DMS153 (cell line): Measurements from ENCODE around the gene SH3GL2.

Experiments
- DNase-seq: peaks from one replicate; lab custom pipeline; 2025; lab: John Stamatoyannopoulos, UW

SH3GL2 gene

DNA sequence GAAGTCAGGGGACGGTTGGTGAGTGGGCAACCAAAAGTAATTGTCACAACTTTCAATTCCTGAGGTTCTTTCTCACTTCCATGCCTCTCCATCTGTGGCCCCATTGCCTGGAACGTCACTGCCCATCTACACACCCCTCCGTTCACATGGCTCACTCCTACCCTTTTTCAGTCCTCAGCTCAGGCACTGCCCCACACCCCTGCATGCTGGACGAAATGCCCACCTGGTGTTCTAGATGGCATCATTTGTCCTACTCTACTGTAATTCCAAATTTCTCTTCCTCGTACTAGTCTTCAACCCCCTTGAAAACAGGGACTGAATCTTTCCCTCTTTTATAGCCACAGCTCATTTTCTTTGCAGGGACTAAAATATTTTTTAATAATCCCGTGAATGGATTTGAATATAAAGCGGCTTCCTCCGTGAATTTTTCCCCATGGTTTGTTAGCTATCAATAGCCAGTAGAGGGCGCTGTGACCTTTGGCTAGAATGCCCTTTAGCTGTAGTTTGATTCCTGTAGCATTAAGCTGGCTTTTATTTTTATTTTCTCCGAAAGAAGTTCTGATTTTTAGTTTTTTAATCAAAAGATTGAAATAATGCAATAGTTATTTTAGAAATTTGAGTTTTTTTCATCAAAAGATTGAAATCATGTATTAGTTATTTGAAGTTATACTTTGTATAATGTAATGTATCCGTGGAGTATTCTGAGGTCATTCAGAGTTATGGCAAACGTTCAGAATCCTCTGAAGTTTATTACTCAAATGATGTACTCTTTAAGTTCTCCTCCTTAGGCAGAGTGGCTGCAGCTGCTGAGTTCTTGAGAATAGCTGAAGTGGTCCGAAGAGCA is 232.1 kb downstream of the SH3GL2 start:
- peak; percentile 25 for DNase-seq

- DNase-seq, result no peak
Measured at GRCh38 chr9:17813798-17814197, 234.9 kb downstream of the SH3GL2 start.

DNA sequence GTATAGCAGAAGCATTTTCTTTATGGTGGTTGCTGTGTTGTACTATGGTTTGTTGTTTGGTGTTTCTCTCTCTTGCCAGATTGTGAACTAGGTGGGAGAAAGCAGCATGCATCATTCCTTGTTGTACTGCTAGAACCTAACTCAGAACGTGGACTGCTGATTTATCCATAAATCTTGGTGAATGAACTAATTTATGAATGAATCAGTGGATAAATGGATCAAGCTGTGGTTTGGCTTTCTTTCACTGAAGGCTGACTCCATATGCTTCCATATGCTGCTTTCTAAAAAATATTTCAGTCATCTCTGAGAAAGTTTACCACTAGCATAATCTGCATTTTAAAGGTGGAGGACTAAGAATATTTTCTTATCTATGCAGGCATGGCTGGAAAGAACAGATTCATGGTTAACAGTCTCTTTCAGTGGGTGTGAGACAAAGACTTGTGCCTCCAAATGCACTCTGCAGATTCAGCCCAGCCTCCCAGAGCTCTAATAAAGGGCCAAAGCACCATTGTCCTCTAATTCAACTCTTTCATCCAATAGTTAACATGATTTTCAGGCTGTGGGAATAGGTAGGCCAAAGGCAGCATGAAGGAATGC is 237.7 kb downstream of the SH3GL2 start:
- DNase-seq, result no peak

DNA sequence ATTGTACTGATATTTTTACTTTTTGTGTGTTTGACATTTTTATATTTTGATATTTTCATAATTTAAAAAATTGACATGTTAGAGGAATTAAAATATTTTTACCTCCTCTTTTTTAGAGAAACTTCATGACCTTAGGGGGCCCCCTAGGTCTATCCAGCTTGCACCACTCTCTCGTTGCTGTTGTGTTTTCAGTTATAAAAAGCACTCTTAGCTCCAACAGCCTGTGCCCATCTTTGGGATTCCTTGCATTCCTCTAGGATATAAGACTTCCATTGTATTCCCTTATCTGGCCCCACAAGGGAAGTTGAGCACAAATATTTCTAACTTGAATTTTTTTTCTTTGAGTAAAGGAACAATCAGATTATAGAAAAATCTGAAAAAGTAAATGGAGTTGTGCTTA is 245.3 kb downstream of the SH3GL2 start:
- no peak for DNase-seq

DNA sequence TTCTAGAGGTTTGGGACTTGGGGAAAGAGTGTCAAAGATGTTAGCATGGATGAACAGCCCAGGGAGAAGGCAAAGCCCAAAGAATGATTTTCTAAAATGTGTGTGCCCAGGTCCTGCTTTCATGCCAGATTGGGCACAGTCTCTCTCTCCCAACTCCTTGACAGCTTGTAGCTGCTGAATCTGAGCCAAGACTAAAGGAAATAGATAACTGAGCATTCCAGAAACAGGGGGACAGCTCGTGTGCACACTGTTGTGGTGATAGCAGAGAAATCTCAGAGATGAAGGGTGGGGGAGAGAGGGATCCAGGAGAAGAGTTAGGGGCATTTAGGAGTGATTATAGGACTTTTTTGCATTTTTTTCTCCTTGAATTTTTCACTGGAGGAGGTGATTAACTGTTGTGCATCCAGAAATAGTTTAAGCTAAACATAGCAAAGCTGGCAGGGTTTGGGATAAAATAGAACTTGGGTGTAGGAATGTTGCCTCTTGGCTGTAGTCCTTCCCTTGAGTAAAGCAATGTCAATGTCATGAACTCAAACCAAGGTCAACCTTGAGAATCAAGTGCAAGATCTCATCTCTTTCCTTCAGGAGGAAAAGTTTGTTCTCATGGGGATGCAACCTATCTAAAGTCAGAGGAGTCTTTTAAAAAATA is 245.9 kb downstream of the SH3GL2 start:
- no peak for DNase-seq

GRCh38 chr9:17825265-17825659 is 246.4 kb downstream of the SH3GL2 start:
- no peak for DNase-seq

GRCh38 chr9:17829064-17829463 is 250.2 kb downstream of the SH3GL2 start:
- DNase-seq, result no peak

- no peak for DNase-seq
Measured at GRCh38 chr9:17829812-17830385, 251.0 kb downstream of the SH3GL2 start.

DNA sequence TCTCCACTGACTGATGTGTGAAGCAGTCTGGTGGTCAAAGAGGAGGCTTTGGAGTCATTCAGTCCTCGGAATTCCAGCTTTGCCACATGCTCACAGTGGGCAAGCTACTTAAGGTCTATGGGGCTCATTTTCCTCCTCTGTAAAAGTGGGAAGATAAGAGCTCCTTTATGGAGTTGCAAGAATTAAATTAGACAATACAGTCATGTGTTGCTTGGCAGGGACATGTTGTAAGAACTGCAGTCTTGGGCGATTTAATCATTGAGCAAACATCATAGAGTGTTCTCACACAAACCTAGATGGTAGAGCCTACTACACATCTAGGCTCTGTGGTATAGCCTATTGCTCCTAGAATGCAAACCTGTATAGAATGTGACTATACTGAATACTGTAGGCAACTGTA is 253.9 kb downstream of the SH3GL2 start:
- no peak for DNase-seq

DNA sequence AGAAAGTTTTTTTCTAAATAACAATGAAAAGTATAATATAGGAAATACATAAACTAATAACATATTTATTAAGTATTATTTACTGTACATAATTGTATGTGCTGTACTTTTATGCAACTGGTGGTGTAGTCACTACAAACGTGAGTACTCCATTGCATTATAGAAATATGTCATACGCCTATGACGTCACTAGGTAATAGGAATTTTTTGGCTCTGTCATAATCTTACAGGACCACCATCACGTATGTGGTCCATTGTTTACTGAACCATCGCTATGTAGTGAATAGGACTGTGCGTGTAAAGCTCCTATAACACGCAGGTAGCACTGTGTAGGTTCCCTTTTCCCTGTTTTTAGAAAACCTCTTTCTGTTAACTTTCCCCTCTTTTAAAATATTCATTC is 255.0 kb downstream of the SH3GL2 start:
- DNase-seq, result no peak

DNA sequence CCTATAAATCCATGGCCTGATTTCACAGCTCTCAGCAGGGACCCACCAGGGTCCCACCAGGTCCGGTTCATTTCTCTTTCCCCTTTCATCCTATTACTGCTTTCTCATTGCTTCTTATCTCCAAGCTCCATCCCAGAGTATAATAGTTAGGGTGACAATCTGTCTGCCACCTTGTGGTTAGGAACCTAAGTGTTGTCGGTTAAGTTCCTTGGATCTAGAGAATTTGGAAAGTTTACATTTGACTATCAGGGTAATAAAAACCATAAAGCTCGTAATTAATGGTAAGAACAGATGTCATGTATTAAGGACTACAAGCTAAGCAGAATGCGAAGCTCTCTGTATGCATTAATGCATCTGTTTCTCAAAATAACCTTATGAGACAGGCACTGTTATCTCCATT is 259.1 kb downstream of the SH3GL2 start:
- DNase-seq, result no peak

DNA sequence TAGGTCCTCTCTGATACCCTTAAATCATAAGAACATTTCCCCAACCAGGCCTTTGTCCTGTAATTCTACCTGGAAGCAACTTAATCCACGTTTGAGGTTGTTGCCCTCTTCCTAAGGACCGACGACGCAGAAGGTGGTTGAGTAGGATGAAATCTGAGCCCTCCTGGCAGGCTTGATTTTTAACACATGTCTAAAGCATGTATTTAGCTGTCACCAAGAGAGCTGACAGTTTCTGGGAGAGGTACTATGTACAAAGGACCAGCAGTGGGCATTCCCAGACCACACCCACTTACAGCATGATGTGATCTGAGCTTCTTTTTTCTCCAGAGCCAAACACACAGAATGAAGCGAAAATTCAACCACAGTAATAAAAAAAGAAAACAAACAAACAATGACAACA is 260.9 kb downstream of the SH3GL2 start:
- DNase-seq, result peak; percentile 2

- DNase-seq, result no peak
Measured at GRCh38 chr9:17843236-17843635, 264.4 kb downstream of the SH3GL2 start.
